Stomach (tissue), 9 donors: Measurements from ENCODE around the gene TPRG1. TPM values are rescaled to one million over a fixed set of nuclear protein-coding genes. Genes with fewer than 3 reads are reported as not detected.

ENCODE experiments used
- DNase-seq, 2 donors: peaks; one replicate each; pipeline versions ENCODE4 v3.0.0 to v3.0.0-alpha.2; 2013 to 2019
- H3K27ac ChIP-seq, 5 donors: fragments of 200-600 bp in 4 of 5; sonication (generic) in 4 of 5; one replicate each; pipeline ENCODE4 v1.5.1; 2013 to 2019; ENCODE audit warnings: mild to moderate bottlenecking in 1 of 5, moderate library complexity in 1 of 5
- H3K27me3 ChIP-seq, 3 donors: fragments of 200-600 bp; sonication (generic); one replicate each; pipeline ENCODE4 v1.5.1; 2017 to 2019; ENCODE audit warnings: mixed run types in 1 of 3
- H3K36me3 ChIP-seq, 4 donors: fragments of 200-600 bp; sonication (generic); 1 replicate in 3 of 4; 2 replicates in 1 of 4; pipeline ENCODE4 v1.5.1; 2016 to 2019
- H3K4me1 ChIP-seq, 4 donors: fragments of 200-600 bp; sonication (generic); one replicate each; pipeline ENCODE4 v1.5.1; 2016 to 2019
- H3K4me3 ChIP-seq, 4 donors: fragments of 200-600 bp; sonication (generic) in 3 of 4; one replicate each; pipeline ENCODE4 v1.5.1; 2016 to 2019; ENCODE audit warnings: mild to moderate bottlenecking in 1 of 4
- H3K9me3 ChIP-seq, 4 donors: fragments of 200-600 bp; sonication (generic); one replicate each; pipeline ENCODE4 v1.5.1; 2016 to 2019
- EP300 ChIP-seq: sonication (generic); formaldehyde crosslinking; IDR thresholded peaks from one replicate; pipeline ENCODE4 v1.6.1; 2017; ENCODE audit warnings: antibody characterized with exemption
- POLR2A ChIP-seq, 4 donors: fragments of 450-650 bp; IDR thresholded peaks; one replicate each; pipeline ENCODE4 v1.6.1; 2016; ENCODE audit warnings: antibody characterized with exemption in 4 of 4, control low read depth in 2 of 4, mild to moderate bottlenecking in 1 of 4, moderate library complexity in 1 of 4
- POLR2AphosphoS5 ChIP-seq, 3 donors: sonication (generic); formaldehyde crosslinking; IDR thresholded peaks; one replicate each; pipeline ENCODE4 v1.6.1; 2016; ENCODE audit warnings: antibody characterized with exemption in 3 of 3
- WGBS, 5 donors: extraction: QIAGEN DNeasy Blood & Tissue Kit in 3 of 5; methylation state at CpG; one replicate each; pipeline versions ENCODE4 v1.1.5 to v1.1.7; 2013 to 2018; 5-methylcytosine and 5-hydroxymethylcytosine counted together
- intact Hi-C: fragments of 100-400 bp; cut with DNase I; formaldehyde crosslinking; loops from one replicate; pipeline ENCODE4 v1.15.1; 2023; ENCODE audit warnings: low total_unique reads
- polyA plus RNA-seq, 3 donors: library from polyadenylated mRNA; stranded (reverse); fragments of 200-250 nt; gene quantifications; one replicate each; pipeline ENCODE4 v1.2.3, GENCODE V29; 2013
- total RNA-seq, 5 donors: library from RNA; depleted of rRNA; stranded (reverse); fragments of >200 nt; gene quantifications; one replicate each; pipeline versions ENCODE4 v1.1.0 to v1.2.3, GENCODE V29; 2014 to 2016
- TF ChIP-seq, protein P1 (sequence below), 7 experiments: fragments of 450-650 bp in 4 of 7; fragments of 200-600 bp in 3 of 7; sonication (generic) in 3 of 7; IDR thresholded peaks; one replicate each; pipeline ENCODE4 v1.5.1; 2016 to 2019; ENCODE audit warnings: antibody characterized with exemption in 7 of 7, control low read depth in 2 of 7, mild to moderate bottlenecking in 1 of 7
- donor health status: healthy with polysubstance abuse.
- donor health status: Bipolar disorder and iron deficiency.
- donor health status: healthy.

TPRG1 gene
- total and polyA plus RNA-seq, 8 donors, result 1.2 to 20.9 (median 3.7) TPM

GRCh38 chr3:189288348-189289235, 116.8 kb downstream of the TPRG1 start:
- H3K36me3 ChIP-seq, result no peaks in the 10 kb centered on the region
- no peak overlapping the region for H3K27ac ChIP-seq
- intact Hi-C loops, result no loop called here
- no peaks in the 10 kb centered on the region for H3K9me3 ChIP-seq
- DNase-seq, result no peak
- 64 to 77% (median 68%) methylated on average over 7 of the region's 7 CpGs for WGBS, 5 donors
- H3K4me3 ChIP-seq, result no peak overlapping the region
- no peaks in the 10 kb centered on the region for H3K27me3 ChIP-seq
- H3K4me1 ChIP-seq, result no peaks in the 10 kb centered on the region
- TF ChIP-seq EP300 (no peak), POLR2AphosphoS5 (IDR thresholded peaks at IDR 0.05) (no peak), POLR2A (IDR thresholded peaks at IDR 0.05) (no peak)
- TF ChIP-seq, protein P1, sequence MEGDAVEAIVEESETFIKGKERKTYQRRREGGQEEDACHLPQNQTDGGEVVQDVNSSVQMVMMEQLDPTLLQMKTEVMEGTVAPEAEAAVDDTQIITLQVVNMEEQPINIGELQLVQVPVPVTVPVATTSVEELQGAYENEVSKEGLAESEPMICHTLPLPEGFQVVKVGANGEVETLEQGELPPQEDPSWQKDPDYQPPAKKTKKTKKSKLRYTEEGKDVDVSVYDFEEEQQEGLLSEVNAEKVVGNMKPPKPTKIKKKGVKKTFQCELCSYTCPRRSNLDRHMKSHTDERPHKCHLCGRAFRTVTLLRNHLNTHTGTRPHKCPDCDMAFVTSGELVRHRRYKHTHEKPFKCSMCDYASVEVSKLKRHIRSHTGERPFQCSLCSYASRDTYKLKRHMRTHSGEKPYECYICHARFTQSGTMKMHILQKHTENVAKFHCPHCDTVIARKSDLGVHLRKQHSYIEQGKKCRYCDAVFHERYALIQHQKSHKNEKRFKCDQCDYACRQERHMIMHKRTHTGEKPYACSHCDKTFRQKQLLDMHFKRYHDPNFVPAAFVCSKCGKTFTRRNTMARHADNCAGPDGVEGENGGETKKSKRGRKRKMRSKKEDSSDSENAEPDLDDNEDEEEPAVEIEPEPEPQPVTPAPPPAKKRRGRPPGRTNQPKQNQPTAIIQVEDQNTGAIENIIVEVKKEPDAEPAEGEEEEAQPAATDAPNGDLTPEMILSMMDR (IDR thresholded peaks at IDR 0.05), result no peak

- intact Hi-C loops, result no loop called here
- WGBS, 5 donors, result 83 to 89% (median 88%) methylated on average over 2 of the region's 2 CpGs
- DNase-seq, result no peak
- Histone ChIP-seq H3K27ac (no peak overlapping the region), H3K4me3 (no peak overlapping the region), H3K9me3 (no peaks in the 10 kb centered on the region), H3K36me3 (no peaks in the 10 kb centered on the region), H3K27me3 (no peaks in the 10 kb centered on the region), H3K4me1 (no peaks in the 10 kb centered on the region)
- TF ChIP-seq POLR2A (IDR thresholded peaks at IDR 0.05) (no peak), EP300 (no peak)
- TF ChIP-seq, protein P1 (IDR thresholded peaks at IDR 0.05), result no peak
Observed at GRCh38 chr3:189289251-189289650, 117.5 kb downstream of the TPRG1 start.

- no peak for DNase-seq
- Histone ChIP-seq H3K4me1 (no peaks in the 10 kb centered on the region), H3K9me3 (no peaks in the 10 kb centered on the region), H3K36me3 (no peaks in the 10 kb centered on the region), H3K4me3 (no peak overlapping the region), H3K27me3 (no peaks in the 10 kb centered on the region), H3K27ac (no peak overlapping the region)
- 70 to 79% (median 76%) methylated on average over 6 of the region's 6 CpGs for WGBS, 5 donors
- intact Hi-C loops, result no loop called here
- TF ChIP-seq POLR2A (IDR thresholded peaks at IDR 0.05), result no peak
- TF ChIP-seq, protein P1 (IDR thresholded peaks at IDR 0.05), result no peak
- no peak for TF ChIP-seq POLR2AphosphoS5 (IDR thresholded peaks at IDR 0.05)
- no peak for TF ChIP-seq EP300
Observed at GRCh38 chr3:189292667-189293484, 121.1 kb downstream of the TPRG1 start.

GRCh38 chr3:189294649-189295048, 122.9 kb downstream of the TPRG1 start:
- Histone ChIP-seq H3K4me1 (no peaks in the 10 kb centered on the region), H3K4me3 (no peak overlapping the region), H3K9me3 (no peaks in the 10 kb centered on the region), H3K27me3 (no peaks in the 10 kb centered on the region), H3K36me3 (no peaks in the 10 kb centered on the region), H3K27ac (no peak overlapping the region)
- no peak for DNase-seq
- intact Hi-C loops, result no loop called here
- 90 to 98% (median 94%) methylated on average over 5 of the region's 5 CpGs for WGBS, 5 donors
- TF ChIP-seq POLR2AphosphoS5 (IDR thresholded peaks at IDR 0.05), result no peak
- TF ChIP-seq, protein P1 (IDR thresholded peaks at IDR 0.05), result no peak
- no peak for TF ChIP-seq EP300
- TF ChIP-seq POLR2A (IDR thresholded peaks at IDR 0.05), result no peak
